Activated T-cell treated with anti-CD3 and anti-CD28 coated beads, Interleukin-2, amount 50 U/mL, for 72 hours (primary cell): Measurements from ENCODE around the gene MRM3. TPM values are rescaled to one million over a fixed set of nuclear protein-coding genes. Genes with fewer than 3 reads are reported as not detected.
A peak's percentile ranks its signal among the peaks of the same experiment; 100 is the strongest.
"Not testable (repeated sequence)": the region's sequence is repeated elsewhere in the genome, so short reads cannot be mapped to it uniquely, and the experiment has no call there.

Experiments used
- ATAC-seq, 2 donors: fragments of 150-1000 bp; cut with Tn5 transposase; replicated peaks in 1 of 2; 2 replicates each; pipeline ENCODE4 v1.10.0; 2021; ENCODE audit warnings: moderate library complexity in 2 of 2, mild to moderate bottlenecking in 1 of 2
- DNase-seq, 2 donors: peaks; one replicate each; pipeline ENCODE4 v3.0.0; 2021 to 2022; ENCODE audit warnings: mixed read lengths in 1 of 2
- H3K27ac Mint-ChIP-seq: one replicate; pipeline ENCODE4 v1.8.0; 2022; ENCODE audit warnings: mild to moderate bottlenecking, moderate library complexity, mixed read lengths
- H3K27me3 Mint-ChIP-seq: one replicate; pipeline ENCODE4 v1.8.0; 2022; ENCODE audit warnings: low read depth, mixed read lengths
- H3K36me3 Mint-ChIP-seq, 2 donors: one replicate each; pipeline ENCODE4 v1.8.0; 2022; ENCODE audit warnings: mixed read lengths in 2 of 2, mild to moderate bottlenecking in 1 of 2; ENCODE audit not compliant: insufficient read depth in 2 of 2
- H3K4me1 Mint-ChIP-seq: one replicate; pipeline ENCODE4 v1.8.0; 2022; ENCODE audit warnings: low read depth, mixed read lengths
- H3K4me3 Mint-ChIP-seq, 2 donors: one replicate each; pipeline ENCODE4 v1.8.0; 2022; ENCODE audit warnings: mild to moderate bottlenecking in 2 of 2, mixed read lengths in 2 of 2, moderate library complexity in 2 of 2
- H3K9me3 Mint-ChIP-seq, 2 donors: one replicate each; pipeline ENCODE4 v1.8.0; 2022; ENCODE audit warnings: mixed read lengths in 2 of 2
- total RNA-seq, 2 donors: library from RNA; stranded (reverse); gene quantifications; one replicate each; pipeline ENCODE4 v1.2.3, GENCODE V29; 2022

Gene MRM3
- total RNA-seq, 2 donors from 2014 or later, result 23.6 to 26.7 TPM

DNA sequence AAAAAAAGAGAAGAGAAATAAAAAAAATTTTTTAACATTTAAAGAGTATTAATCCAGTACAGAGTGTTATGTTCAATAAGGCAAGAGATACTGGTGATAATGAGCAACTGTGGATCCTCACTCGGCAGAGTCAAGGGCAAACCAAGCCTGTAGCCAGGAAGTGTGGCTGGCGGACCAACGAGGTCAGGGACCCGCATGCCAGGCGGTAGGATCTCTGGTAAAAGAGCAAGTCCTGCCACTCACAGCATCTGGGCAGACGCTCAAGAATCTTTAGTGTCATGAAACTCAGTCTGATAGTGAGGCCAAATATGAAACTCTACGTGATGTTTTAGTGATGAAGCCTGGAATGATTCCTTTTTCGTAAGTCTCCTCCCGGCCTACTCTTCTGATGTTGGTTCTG is 21.8 kb upstream of the MRM3 start:
- Mint-ChIP-seq H3K4me1 (no peaks in the 10 kb centered on the region), H3K27ac (no peak overlapping the region), H3K4me3 (no peak overlapping the region), H3K27me3 (no peaks in the 10 kb centered on the region), H3K36me3 (peaks cover 5 to 22% of the 10 kb centered on the region in 2 donors), H3K9me3 (peaks cover 0 to 3% of the 10 kb centered on the region in 2 donors)
- no peak for ATAC-seq
- DNase-seq, result no peak

DNA sequence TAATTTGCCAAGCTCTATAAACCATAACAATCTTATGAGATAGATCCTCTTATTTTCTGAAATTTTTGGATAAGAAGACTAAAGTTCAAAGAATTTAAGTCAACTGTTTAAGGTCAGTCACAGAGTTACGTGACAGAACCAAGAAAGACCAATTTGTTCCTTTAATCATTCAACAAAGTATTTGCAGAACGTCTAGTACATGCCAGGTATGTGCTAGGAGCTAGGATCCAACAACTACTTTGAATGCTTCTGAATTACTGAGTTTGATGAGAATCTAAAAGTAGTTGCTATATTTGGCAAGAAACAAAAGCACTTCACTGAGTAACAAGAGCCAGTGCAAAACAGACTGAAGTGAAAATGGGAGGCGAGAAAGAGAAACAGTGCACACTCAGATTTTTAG is 15.1 kb upstream of the MRM3 start:
- no peak for DNase-seq
- no peaks in the 10 kb centered on the region for H3K4me1 Mint-ChIP-seq
- no peaks in the 10 kb centered on the region for H3K27me3 Mint-ChIP-seq
- H3K27ac Mint-ChIP-seq, result peak overlapping the region; percentile 3
- H3K9me3 Mint-ChIP-seq, result no peaks in the 10 kb centered on the region
- ATAC-seq, result no peak
- H3K36me3 Mint-ChIP-seq, result peaks cover 12 to 32% of the 10 kb centered on the region in 2 donors
- no peak overlapping the region for H3K4me3 Mint-ChIP-seq

DNA sequence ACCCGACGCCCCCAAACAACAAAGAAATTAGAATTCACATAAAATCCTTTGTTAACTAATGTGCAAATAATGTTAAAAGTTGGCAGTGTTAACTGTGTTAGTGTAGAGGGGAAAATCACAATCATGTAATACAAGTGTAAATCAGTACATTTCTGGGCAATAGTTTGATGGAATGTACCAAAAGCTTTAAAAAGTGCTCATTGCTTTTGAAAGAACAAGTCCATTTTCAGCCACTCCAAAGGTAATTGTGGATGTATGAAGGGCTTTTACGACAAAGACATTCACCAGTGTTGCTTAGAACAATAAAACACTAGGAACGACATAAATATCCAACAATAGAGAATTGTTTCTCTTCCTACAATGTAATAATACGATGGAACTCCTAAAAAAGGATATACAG is 9.1 kb upstream of the MRM3 start:
- H3K4me1 Mint-ChIP-seq, result peaks cover 25% of the 10 kb centered on the region
- no peaks in the 10 kb centered on the region for H3K9me3 Mint-ChIP-seq
- no peak overlapping the region for H3K4me3 Mint-ChIP-seq
- H3K27me3 Mint-ChIP-seq, result no peaks in the 10 kb centered on the region
- ATAC-seq (no peak), DNase-seq (no peak)
- H3K36me3 Mint-ChIP-seq, result peaks cover 9 to 37% of the 10 kb centered on the region in 2 donors
- H3K27ac Mint-ChIP-seq, result peak overlapping the region; percentile 77

GRCh38 chr17:773467-774312 is 8.5 kb upstream of the MRM3 start:
- ATAC-seq, result peak; percentile 11 to 44
- peaks cover 25% of the 10 kb centered on the region for H3K4me1 Mint-ChIP-seq
- DNase-seq, result no peak

DNA sequence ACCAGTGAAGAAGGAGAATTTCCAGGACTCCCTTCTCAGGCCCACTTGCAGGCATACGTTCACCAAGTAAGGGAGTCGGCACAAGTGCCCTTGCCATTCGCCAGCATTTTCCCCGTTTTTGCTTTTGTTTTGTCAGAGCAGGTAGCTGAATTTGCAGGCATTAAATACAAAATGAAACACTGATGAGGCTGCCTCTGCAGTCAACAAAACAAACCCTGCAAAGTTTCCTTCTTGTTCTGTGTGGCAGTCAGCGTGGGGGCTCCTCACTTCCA is 7.9 kb upstream of the MRM3 start:
- ATAC-seq (no peak), DNase-seq (no peak)
- no peaks in the 10 kb centered on the region for H3K9me3 Mint-ChIP-seq
- H3K4me3 Mint-ChIP-seq, result peak overlapping the region; percentile 55 to 78
- H3K36me3 Mint-ChIP-seq, result peaks cover 8 to 36% of the 10 kb centered on the region in 2 donors
- peaks cover 25% of the 10 kb centered on the region for H3K4me1 Mint-ChIP-seq
- no peaks in the 10 kb centered on the region for H3K27me3 Mint-ChIP-seq
- H3K27ac Mint-ChIP-seq, result peak overlapping the region; percentile 77

More at GRCh38 chr17:773467-774312, 8.5 kb upstream of the MRM3 start:
- peak overlapping the region; percentile 55 to 78 for H3K4me3 Mint-ChIP-seq
- H3K9me3 Mint-ChIP-seq, result no peaks in the 10 kb centered on the region
- H3K27ac Mint-ChIP-seq, result peak overlapping the region; percentile 77
- no peaks in the 10 kb centered on the region for H3K27me3 Mint-ChIP-seq
- H3K36me3 Mint-ChIP-seq, result peaks cover 9 to 40% of the 10 kb centered on the region in 2 donors

GRCh38 chr17:778096-778495 is 4.1 kb upstream of the MRM3 start:
- H3K27ac Mint-ChIP-seq, result no peak overlapping the region
- H3K4me1 Mint-ChIP-seq, result peaks cover 42% of the 10 kb centered on the region
- H3K36me3 Mint-ChIP-seq, result peaks cover 8 to 27% of the 10 kb centered on the region in 2 donors
- DNase-seq (no peak), ATAC-seq (no peak)
- no peaks in the 10 kb centered on the region for H3K27me3 Mint-ChIP-seq
- no peak overlapping the region for H3K4me3 Mint-ChIP-seq
- no peaks in the 10 kb centered on the region for H3K9me3 Mint-ChIP-seq

- Mint-ChIP-seq H3K27ac (peak overlapping the region; percentile 91), H3K4me3 (peak overlapping the region; percentile 97 to 98), H3K9me3 (no peaks in the 10 kb centered on the region), H3K36me3 (peaks cover 2 to 9% of the 10 kb centered on the region in 2 donors), H3K4me1 (peaks cover 39% of the 10 kb centered on the region), H3K27me3 (no peaks in the 10 kb centered on the region)
- ATAC-seq (peak; percentile 42 to 47), DNase-seq (peak in 1 of 2 donors; percentile 10)
Observed at GRCh38 chr17:784143-784542, 2.0 kb downstream of the MRM3 start.

GRCh38 chr17:785901-786300 is 3.7 kb downstream of the MRM3 start:
- peaks cover 32% of the 10 kb centered on the region for H3K4me1 Mint-ChIP-seq
- H3K27ac Mint-ChIP-seq, H3K27me3 Mint-ChIP-seq, H3K9me3 Mint-ChIP-seq, H3K4me3 Mint-ChIP-seq, DNase-seq, ATAC-seq: not testable (repeated sequence)
- H3K36me3 Mint-ChIP-seq, result peaks cover 9 to 11% of the 10 kb centered on the region in 2 donors

- no peaks in the 10 kb centered on the region for H3K27me3 Mint-ChIP-seq
- H3K4me3 Mint-ChIP-seq, result no peak overlapping the region
- ATAC-seq (no peak), DNase-seq (no peak)
- H3K9me3 Mint-ChIP-seq, result no peaks in the 10 kb centered on the region
- H3K36me3 Mint-ChIP-seq, result peaks cover 6 to 12% of the 10 kb centered on the region in 2 donors
- H3K4me1 Mint-ChIP-seq, result peaks cover 24% of the 10 kb centered on the region
- H3K27ac Mint-ChIP-seq, result no peak overlapping the region
Observed at GRCh38 chr17:787641-788221, 5.6 kb downstream of the MRM3 start.

DNA sequence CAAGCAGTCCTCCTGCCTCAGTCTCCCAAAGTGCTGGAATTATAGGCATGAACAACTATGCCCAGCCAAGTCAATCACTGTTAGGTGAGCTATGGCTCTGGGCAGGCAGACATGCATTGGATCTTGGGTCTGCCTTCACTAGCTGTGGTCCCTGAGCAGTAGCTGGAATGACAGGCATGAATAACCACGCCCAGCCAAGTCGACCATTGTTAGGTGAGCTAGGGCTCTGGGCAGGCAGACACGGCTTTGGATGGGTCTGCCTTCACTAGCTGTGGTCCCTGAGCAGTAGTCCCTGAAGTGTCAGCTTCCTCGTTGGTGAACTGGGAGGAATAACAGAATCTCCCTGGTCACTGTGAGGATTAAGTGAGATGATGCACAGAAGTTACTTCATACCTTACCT is 6.4 kb downstream of the MRM3 start:
- no peaks in the 10 kb centered on the region for H3K9me3 Mint-ChIP-seq
- no peak for ATAC-seq
- no peak for DNase-seq
- H3K4me1 Mint-ChIP-seq, result peaks cover 15% of the 10 kb centered on the region
- no peaks in the 10 kb centered on the region for H3K27me3 Mint-ChIP-seq
- peaks cover 6 to 12% of the 10 kb centered on the region in 2 donors for H3K36me3 Mint-ChIP-seq
- no peak overlapping the region for H3K27ac Mint-ChIP-seq
- no peak overlapping the region for H3K4me3 Mint-ChIP-seq

GRCh38 chr17:789160-789840 is 7.1 kb downstream of the MRM3 start:
- no peaks in the 10 kb centered on the region for H3K27me3 Mint-ChIP-seq
- H3K27ac Mint-ChIP-seq, result no peak overlapping the region
- DNase-seq (no peak), ATAC-seq (no peak)
- H3K36me3 Mint-ChIP-seq, result peaks cover 6 to 12% of the 10 kb centered on the region in 2 donors
- H3K9me3 Mint-ChIP-seq, result no peaks in the 10 kb centered on the region
- H3K4me1 Mint-ChIP-seq, result peaks cover 8% of the 10 kb centered on the region
- H3K4me3 Mint-ChIP-seq, result no peak overlapping the region

- not testable (repeated sequence) for ATAC-seq, H3K9me3 Mint-ChIP-seq, H3K4me1 Mint-ChIP-seq, H3K27ac Mint-ChIP-seq, H3K27me3 Mint-ChIP-seq, DNase-seq, H3K4me3 Mint-ChIP-seq
- H3K36me3 Mint-ChIP-seq, result peaks cover 6 to 12% of the 10 kb centered on the region in 2 donors
Observed at GRCh38 chr17:789931-790873, 8.0 kb downstream of the MRM3 start.
